ENCODE measurements around the gene ZGLP1.

DNA sequence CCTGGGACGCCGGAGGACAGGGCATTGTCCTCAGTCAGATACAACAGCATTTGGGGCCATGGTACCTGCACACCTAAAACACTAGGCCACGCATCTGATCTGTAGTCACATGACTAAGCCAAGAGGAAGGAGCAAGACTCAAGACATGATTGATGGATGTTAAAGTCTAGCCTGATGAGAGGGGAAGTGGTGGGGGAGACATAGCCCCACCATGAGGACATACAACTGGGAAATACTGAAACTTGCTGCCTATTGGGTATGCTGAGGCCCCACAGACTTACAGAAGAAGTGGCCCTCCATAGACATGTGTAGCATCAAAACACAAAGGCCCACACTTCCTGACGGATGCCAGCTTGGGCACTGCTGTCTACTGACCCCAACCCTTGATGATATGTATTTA is 24.2 kb downstream of the ZGLP1 start:
- TF ChIP-seq, protein P1, sequence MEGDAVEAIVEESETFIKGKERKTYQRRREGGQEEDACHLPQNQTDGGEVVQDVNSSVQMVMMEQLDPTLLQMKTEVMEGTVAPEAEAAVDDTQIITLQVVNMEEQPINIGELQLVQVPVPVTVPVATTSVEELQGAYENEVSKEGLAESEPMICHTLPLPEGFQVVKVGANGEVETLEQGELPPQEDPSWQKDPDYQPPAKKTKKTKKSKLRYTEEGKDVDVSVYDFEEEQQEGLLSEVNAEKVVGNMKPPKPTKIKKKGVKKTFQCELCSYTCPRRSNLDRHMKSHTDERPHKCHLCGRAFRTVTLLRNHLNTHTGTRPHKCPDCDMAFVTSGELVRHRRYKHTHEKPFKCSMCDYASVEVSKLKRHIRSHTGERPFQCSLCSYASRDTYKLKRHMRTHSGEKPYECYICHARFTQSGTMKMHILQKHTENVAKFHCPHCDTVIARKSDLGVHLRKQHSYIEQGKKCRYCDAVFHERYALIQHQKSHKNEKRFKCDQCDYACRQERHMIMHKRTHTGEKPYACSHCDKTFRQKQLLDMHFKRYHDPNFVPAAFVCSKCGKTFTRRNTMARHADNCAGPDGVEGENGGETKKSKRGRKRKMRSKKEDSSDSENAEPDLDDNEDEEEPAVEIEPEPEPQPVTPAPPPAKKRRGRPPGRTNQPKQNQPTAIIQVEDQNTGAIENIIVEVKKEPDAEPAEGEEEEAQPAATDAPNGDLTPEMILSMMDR (IDR thresholded peaks at IDR 0.05), result no peak
- no peak for TF ChIP-seq EZH2 (IDR thresholded peaks at IDR 0.05; ENCODE audit: borderline replicate concordance, insufficient read depth, low read depth, low read length, poor library complexity, severe bottlenecking)

All from B cell (primary cell).